HepG2 (cell line): ENCODE data around the gene ANKRD53.

Experiments
- CTCF ChIP-seq: sonication (generic); formaldehyde crosslinking; IDR thresholded peaks from 2 replicates; pipeline ENCODE4 v1.5.0; 2020; ENCODE audit warnings: mild to moderate bottlenecking, missing genetic modification reagents, moderate library complexity
- MZF1 ChIP-seq: sonication (generic); formaldehyde crosslinking; IDR thresholded peaks from 2 replicates; pipeline ENCODE4 v1.8.1; 2023; ENCODE audit warnings: mild to moderate bottlenecking, missing genetic modification reagents, borderline replicate concordance
- NBN ChIP-seq: fragments of 450-650 bp; conservative IDR thresholded peaks from 2 replicates; pipeline ENCODE4 v1.6.1; 2017
- POLR2A ChIP-seq, 2 experiments: IDR thresholded peaks; 2 replicates each; pipeline ENCODE4 v1.6.1; 2011; ENCODE audit warnings: low read depth in 2 of 2, low read length in 2 of 2, mild to moderate bottlenecking in 1 of 2, moderate library complexity in 1 of 2; ENCODE audit not compliant: insufficient read depth in 1 of 2
- ZBTB21 ChIP-seq: sonication (generic); formaldehyde crosslinking; IDR thresholded peaks from 2 replicates; pipeline ENCODE4 v1.4.0; 2020; ENCODE audit warnings: missing genetic modification reagents
- ZFP82 ChIP-seq: sonication (generic); formaldehyde crosslinking; IDR thresholded peaks from 2 replicates; pipeline ENCODE4 v1.5.1; 2020; ENCODE audit warnings: mild to moderate bottlenecking, missing genetic modification reagents, borderline replicate concordance
- ZKSCAN1 ChIP-seq: fragments of 150-350 bp; IDR thresholded peaks from 2 replicates; pipeline ENCODE4 v1.6.1; 2014; ENCODE audit warnings: low read length
- ZNF224 ChIP-seq: sonication (generic); formaldehyde crosslinking; IDR thresholded peaks from 2 replicates; pipeline ENCODE4 v1.5.0; 2020; ENCODE audit warnings: mild to moderate bottlenecking, missing genetic modification reagents
- ZNF274 ChIP-seq: sonication (generic); formaldehyde crosslinking; IDR thresholded peaks from 2 replicates; pipeline ENCODE4 v1.5.1; 2020; ENCODE audit warnings: mild to moderate bottlenecking, missing genetic modification reagents
- ZNF34 ChIP-seq: sonication (generic); formaldehyde crosslinking; IDR thresholded peaks from 2 replicates; pipeline ENCODE4 v1.4.0; 2020; ENCODE audit warnings: mild to moderate bottlenecking, missing genetic modification reagents, borderline replicate concordance
- ZNF792 ChIP-seq: IDR thresholded peaks from 2 replicates; pipeline ENCODE4 v1.6.1; 2016

- TF ChIP-seq POLR2A (IDR thresholded peaks at IDR 0.05; ENCODE audit: insufficient read depth in 1 of 2, low read depth in 2 of 2, low read length in 2 of 2) (no peak), ZNF224 (no peak), ZFP82 (CRISPR knock-in tag) (no peak; the same call in 1 of the 2 replicates), ZNF792 (CRISPR knock-in tag) (no peak; the same call in 1 of the 2 replicates), NBN (no peak), ZBTB21 (no peak), ZNF274 (no peak), ZNF34 (0 out of 2 replicates have a peak, but pooled peaks have one; percentile 86), ZKSCAN1 (no peak), MZF1 (CRISPR knock-in tag) (no peak), CTCF (CRISPR knock-in tag) (no peak)
These were observed 15.7 kb downstream of the ANKRD53 start for GRCh38 chr2:70994009-70994698.
